PC-3 (cell line): ENCODE data around the gene ASPSCR1. TPM values are rescaled to one million over a fixed set of nuclear protein-coding genes. Genes with fewer than 3 reads are reported as not detected.

Experiments
- ATAC-seq: fragments of 200-7000 bp; cut with Tn5 transposase; 2 replicates; pipeline ENCODE4 v1.9.1; 2020; ENCODE audit warnings: mild to moderate bottlenecking, moderate library complexity
- BruUV-seq: library from RNA; stranded (reverse); fragments of 400-500 nt; replicated peaks from 2 replicates; lab custom pipeline; 2021; lab: Mats Ljungman, UMichigan
- CTCF ChIA-PET: fragments of 300-600 bp; sonication (Branson Sonifier 250); formaldehyde crosslinking; loops from one replicate; lab custom pipeline; 2022; ENCODE audit warnings: antibody characterized with exemption; lab: Charles Lee
- POLR2A ChIA-PET: fragments of 300-600 bp; sonication (Branson Sonifier 250); formaldehyde crosslinking; loops from one replicate; lab custom pipeline; 2022; ENCODE audit warnings: antibody characterized with exemption; ENCODE audit not compliant: unreplicated experiment; lab: Charles Lee
- DNase-seq: peaks from one replicate; pipeline ENCODE4 v3.0.0-alpha.2; 2015
- H2AFZ ChIP-seq: fragments of 300-600 bp; sonication (generic); 2 replicates; pipeline ENCODE4 v1.6.0; 2016; ENCODE audit warnings: antibody characterized with exemption, low read length
- H3F3A ChIP-seq: fragments of 300-600 bp; sonication (generic); one replicate; pipeline ENCODE4 v1.6.0; 2017; ENCODE audit warnings: antibody characterized with exemption, low read length, control low read depth, mild to moderate bottlenecking; ENCODE audit not compliant: unreplicated experiment
- H3K27ac ChIP-seq: fragments of 300-600 bp; sonication (generic); 2 replicates; pipeline ENCODE4 v1.5.1; 2016; ENCODE audit warnings: mild to moderate bottlenecking, low read length
- H3K27me3 ChIP-seq: fragments of 300-600 bp; sonication (generic); 2 replicates; pipeline ENCODE4 v1.6.1; 2016; ENCODE audit warnings: low read length, mixed read lengths
- H3K36me3 ChIP-seq: fragments of 300-600 bp; sonication (generic); 2 replicates; pipeline ENCODE4 v1.6.1; 2016; ENCODE audit warnings: low read depth, mixed run types, low read length, mixed read lengths
- H3K4me1 ChIP-seq: fragments of 300-600 bp; sonication (generic); 2 replicates; pipeline ENCODE4 v1.5.1; 2016; ENCODE audit warnings: low read length; ENCODE audit not compliant: insufficient read depth
- H3K4me2 ChIP-seq: fragments of 300-600 bp; sonication (generic); 2 replicates; pipeline ENCODE4 v1.6.0; 2016; ENCODE audit warnings: low read length
- H3K4me3 ChIP-seq: fragments of 300-600 bp; sonication (generic); 2 replicates; pipeline ENCODE4 v1.5.1; 2016; ENCODE audit warnings: mild to moderate bottlenecking, low read length, mixed read lengths
- H3K79me2 ChIP-seq: fragments of 300-600 bp; sonication (generic); 2 replicates; pipeline ENCODE4 v1.6.1; 2017; ENCODE audit warnings: low read length, mixed read lengths
- H3K9ac ChIP-seq: fragments of 300-600 bp; sonication (generic); 2 replicates; pipeline ENCODE4 v1.6.0; 2016; ENCODE audit warnings: mild to moderate bottlenecking, low read length
- H3K9me2 ChIP-seq: fragments of 300-600 bp; sonication (generic); replicated peaks from 2 replicates; pipeline ENCODE4 v1.6.1; 2016; ENCODE audit warnings: mixed run types, low read length, mixed read lengths
- H3K9me3 ChIP-seq: fragments of 300-600 bp; sonication (generic); 2 replicates; pipeline ENCODE4 v1.6.1; 2016; ENCODE audit warnings: low read length, mixed read lengths
- H4K20me1 ChIP-seq: fragments of 300-600 bp; sonication (generic); 2 replicates; pipeline ENCODE4 v1.6.1; 2016; ENCODE audit warnings: low read length, mixed read lengths
- EZH2 ChIP-seq: fragments of 300-600 bp; sonication (generic); IDR thresholded peaks from one replicate; pipeline ENCODE4 v1.6.1; 2017; ENCODE audit warnings: antibody characterized with exemption, mild to moderate bottlenecking, low read length; ENCODE audit not compliant: unreplicated experiment
- EZH2phosphoT487 ChIP-seq: fragments of 300-600 bp; sonication (generic); IDR thresholded peaks from 2 replicates; pipeline ENCODE4 v1.6.1; 2018; ENCODE audit warnings: mild to moderate bottlenecking, antibody characterized with exemption, low read length, borderline replicate concordance
- intact Hi-C: fragments of 100-400 bp; cut with micrococcal nuclease; formaldehyde crosslinking; loops from 2 replicates; pipeline ENCODE4 v1.9.0; 2023
- total RNA-seq: library from RNA; depleted of rRNA; stranded (reverse); fragments of >200 nt; gene quantifications from 2 replicates; pipeline ENCODE4 v1.2.3, GENCODE V29; 2014
- TF ChIP-seq, protein P1 (sequence below): fragments of 300-600 bp; sonication (generic); conservative IDR thresholded peaks from 2 replicates; pipeline ENCODE4 v1.5.1; 2017; ENCODE audit warnings: antibody characterized with exemption, low read depth, mild to moderate bottlenecking, low read length

The ASPSCR1 gene
- total RNA-seq, 1 experiment from 2014 or later: 31.5 TPM

DNA sequence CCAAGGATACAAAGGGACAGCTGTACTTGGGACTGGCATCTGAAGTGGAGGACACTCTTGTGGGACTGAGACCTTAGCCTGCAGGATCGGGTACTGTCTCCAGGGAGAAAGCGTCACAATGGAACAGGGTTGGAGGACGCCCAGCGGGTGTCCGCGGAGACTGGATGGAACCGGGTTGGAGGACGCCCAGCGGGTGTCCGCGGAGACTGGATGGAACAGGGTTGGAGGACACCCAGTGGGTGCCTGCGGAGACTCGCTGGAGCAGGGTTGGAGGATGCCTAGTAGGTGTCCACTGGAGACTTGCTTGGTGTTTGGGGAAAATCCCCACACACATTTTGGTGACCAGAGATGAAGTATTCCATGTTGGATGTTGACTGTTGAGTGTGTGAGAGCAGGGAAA, 30.2 kb upstream of the ASPSCR1 start, which contains the start of gene MYADML2:
MYADML2 (minus strand) TSS at position 45 of the 400 bp plus-strand sequence. CDS start 5,492 bp downstream, outside the sequence.
- H3K4me2 ChIP-seq: no peak within 1 kb of the TSS
- no peaks in the 10 kb centered on the region for H3K27me3 ChIP-seq
- ChIA-PET POLR2A (no interaction called here), CTCF (no interaction called here)
- H3F3A ChIP-seq: no peaks in the 10 kb centered on the region
- no peaks in the 10 kb centered on the region for H3K79me2 ChIP-seq
- H2AFZ ChIP-seq: no peak within 1 kb of the TSS
- H3K9me2 ChIP-seq: no peaks in the 10 kb centered on the region
- DNase-seq (no peak), ATAC-seq (no peak)
- no peaks in the 10 kb centered on the region for H3K36me3 ChIP-seq
- no peak within 1 kb of the TSS for H3K4me3 ChIP-seq
- no TSS peak for BruUV-seq
- H3K9me3 ChIP-seq: no peaks in the 10 kb centered on the region
- H3K4me1 ChIP-seq: no peaks in the 10 kb centered on the region
- TF ChIP-seq EZH2phosphoT487 (no peak), EZH2 (no peak)
- TF ChIP-seq, protein P1, sequence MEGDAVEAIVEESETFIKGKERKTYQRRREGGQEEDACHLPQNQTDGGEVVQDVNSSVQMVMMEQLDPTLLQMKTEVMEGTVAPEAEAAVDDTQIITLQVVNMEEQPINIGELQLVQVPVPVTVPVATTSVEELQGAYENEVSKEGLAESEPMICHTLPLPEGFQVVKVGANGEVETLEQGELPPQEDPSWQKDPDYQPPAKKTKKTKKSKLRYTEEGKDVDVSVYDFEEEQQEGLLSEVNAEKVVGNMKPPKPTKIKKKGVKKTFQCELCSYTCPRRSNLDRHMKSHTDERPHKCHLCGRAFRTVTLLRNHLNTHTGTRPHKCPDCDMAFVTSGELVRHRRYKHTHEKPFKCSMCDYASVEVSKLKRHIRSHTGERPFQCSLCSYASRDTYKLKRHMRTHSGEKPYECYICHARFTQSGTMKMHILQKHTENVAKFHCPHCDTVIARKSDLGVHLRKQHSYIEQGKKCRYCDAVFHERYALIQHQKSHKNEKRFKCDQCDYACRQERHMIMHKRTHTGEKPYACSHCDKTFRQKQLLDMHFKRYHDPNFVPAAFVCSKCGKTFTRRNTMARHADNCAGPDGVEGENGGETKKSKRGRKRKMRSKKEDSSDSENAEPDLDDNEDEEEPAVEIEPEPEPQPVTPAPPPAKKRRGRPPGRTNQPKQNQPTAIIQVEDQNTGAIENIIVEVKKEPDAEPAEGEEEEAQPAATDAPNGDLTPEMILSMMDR: no peak
- no peaks in the 10 kb centered on the region for H4K20me1 ChIP-seq
- no peak within 1 kb of the TSS for H3K27ac ChIP-seq
- intact Hi-C loops: no loop called here
- no peak within 1 kb of the TSS for H3K9ac ChIP-seq

DNA sequence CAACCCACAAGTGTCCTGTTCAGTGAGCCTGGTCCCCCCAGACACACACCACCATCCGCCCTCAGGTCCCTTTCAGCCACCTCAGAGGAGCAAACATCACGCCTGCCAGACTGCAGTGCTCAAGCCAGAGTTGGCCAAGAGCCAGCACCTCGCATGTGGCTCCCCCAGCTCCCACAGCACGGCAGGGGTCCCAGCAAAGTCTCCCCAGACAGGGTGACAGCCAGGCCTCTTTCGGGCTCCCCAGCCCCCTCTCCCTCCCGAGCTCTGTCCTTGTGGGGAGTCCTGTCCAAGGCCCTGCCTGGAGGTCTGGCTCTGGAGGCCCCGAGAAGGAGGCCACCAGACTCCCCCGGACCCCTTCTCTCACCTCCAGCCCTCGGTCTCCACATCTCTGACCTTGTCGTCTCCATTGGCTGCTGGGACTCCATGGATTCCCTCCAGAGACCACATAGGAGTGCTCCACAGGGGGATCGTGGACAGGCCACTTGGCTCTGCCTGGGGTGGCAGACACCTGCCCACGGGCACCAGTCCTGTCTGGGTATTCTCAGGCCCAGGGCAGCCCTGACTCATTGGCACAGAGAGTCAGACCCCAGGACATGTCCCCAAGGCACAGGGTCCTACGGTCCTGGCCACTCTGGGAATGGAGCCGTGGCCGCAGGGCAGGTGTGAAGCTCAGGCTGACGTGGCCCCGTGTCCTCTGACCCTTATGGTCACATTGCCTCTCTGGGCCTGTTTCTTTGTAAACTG, 28.6 kb upstream of the ASPSCR1 start:
- POLR2A ChIA-PET: no interaction called here

More for the DNA sequence above, 28.6 kb upstream of the ASPSCR1 start:
- Histone ChIP-seq H3F3A (no peaks in the 10 kb centered on the region), H3K36me3 (no peaks in the 10 kb centered on the region), H3K9me3 (no peaks in the 10 kb centered on the region), H4K20me1 (no peaks in the 10 kb centered on the region), H3K9me2 (no peaks in the 10 kb centered on the region), H3K79me2 (no peaks in the 10 kb centered on the region), H3K9ac (no peak overlapping the region), H3K27me3 (no peaks in the 10 kb centered on the region), H2AFZ (no peak overlapping the region), H3K27ac (no peak overlapping the region), H3K4me1 (no peaks in the 10 kb centered on the region), H3K4me3 (no peak overlapping the region), H3K4me2 (no peak overlapping the region)
- no TSS peak for BruUV-seq
- TF ChIP-seq, protein P1: no peak
- TF ChIP-seq EZH2: no peak
- TF ChIP-seq EZH2phosphoT487: no peak
- ATAC-seq: no peak
- CTCF ChIA-PET: no interaction called here
- no peak for DNase-seq
- intact Hi-C loops: no loop called here
